Heart left ventricle (tissue), 13 donors: ENCODE measurements around the gene RASGEF1C.

Experiments
- CTCF ChIP-seq, 12 donors: fragments of 200-600 bp; sonication (generic) in 4 of 12; IDR thresholded peaks; one replicate each; pipeline versions ENCODE4 v1.5.0 to v1.8.0; 2018 to 2022; ENCODE audit warnings: antibody characterized with exemption in 12 of 12, mild to moderate bottlenecking in 5 of 12
- POLR2A ChIP-seq, 2 donors: fragments of 450-650 bp; IDR thresholded peaks; one replicate each; pipeline ENCODE4 v1.6.1; 2017; ENCODE audit warnings: antibody characterized with exemption in 2 of 2, mild to moderate bottlenecking in 2 of 2, moderate library complexity in 2 of 2
- donor health status: ischemic (EF 13 %, LVEDD 7.1; RV severe dilation, severe dysfunction).
- donor health status: DM: no; HTN: yes; CAD: no.
- donor health status: DM: no; HTN: no; CAD: no.
- donor health status: ischemic (EF 25% LVEDD 6.9; RV normal size, moderate dysfunction).
- donor health status: ischemic (EF 25% LVEDD 5.7; RV mildly dilated, moderate dysfunction).
- donor health status: ischemic (EF 35%, LVEDD 5.7; RV mildly dilated, moderate dysfunction).
- donor health status: nonischemic (EF 11% LVEDD 7.7; RV severe dilation, severe dysfunction).
- donor health status: DM: yes; HTN: yes; CAD: no.
- donor health status: PGD.
- donor health status: ischemic (EF 29% LVEDD 5.4; RV normal size, mild dysfunction).
- donor health status: nonischemic (EF 23%, LVEDD 6.1; RV moderate dilation, normal function).

GRCh38 chr5:180235077-180235476 is 26.1 kb upstream of the RASGEF1C start:
- TF ChIP-seq CTCF (IDR thresholded peaks at IDR 0.05) (no peak), POLR2A (IDR thresholded peaks at IDR 0.05) (no peak)
